ENCODE results near the gene SLC35B3. TPM values are rescaled to one million over a fixed set of nuclear protein-coding genes. Genes with fewer than 3 reads are reported as not detected.
"Not testable (repeated sequence)": the region's sequence is repeated elsewhere in the genome, so short reads cannot be mapped to it uniquely, and the experiment has no call there.

SLC35B3 gene
- total and polyA plus RNA-seq, 7 experiments from 2014 or later = 5.5 to 18.5 (median 11.7) TPM

GRCh38 chr6:8426544-8426943 lies 8.8 kb downstream of the SLC35B3 start:
- H3K4me3 Mint-ChIP-seq; CTCF ChIA-PET; H3K4me3 ChIP-seq (ENCODE audit: low read length); H3K4me1 ChIP-seq (ENCODE audit: control insufficient read depth in 2 of 2, insufficient read depth in 2 of 2, low read length in 2 of 2); H3K27ac ChIP-seq (ENCODE audit: low read depth, low read length); intact Hi-C loops (cut with micrococcal nuclease); H3K4me1 Mint-ChIP-seq; H3K27ac Mint-ChIP-seq; DNase-seq; H3K9me3 ChIP-seq (ENCODE audit: control insufficient read depth in 2 of 3, low read length in 3 of 3); ATAC-seq; H3K27me3 ChIP-seq (ENCODE audit: control insufficient read depth in 2 of 2, insufficient read depth in 2 of 2, low read length in 2 of 2); H3K9me3 Mint-ChIP-seq; H3K27me3 Mint-ChIP-seq: not testable (repeated sequence)
- H3K36me3 Mint-ChIP-seq = peaks cover 8 to 57% (median 32%) of the 10 kb centered on the region in 5 donors
- POLR2A ChIA-PET = interaction anchor here (0.8 kb wide), 1 partner anchor 10 kb away, joined by 3 read pairs; no protein-coding TSS in a partner anchor
- peaks cover 0 to 14% (median 0%) of the 10 kb centered on the region in 3 experiments for H3K36me3 ChIP-seq (ENCODE audit: control insufficient read depth in 2 of 3, insufficient read depth in 3 of 3, low read length in 3 of 3)

- peaks cover 13 to 61% (median 39%) of the 10 kb centered on the region in 5 donors for H3K36me3 Mint-ChIP-seq
- H3K9me3 Mint-ChIP-seq = peaks cover 0 to 2% (median 0%) of the 10 kb centered on the region in 11 donors
- Histone ChIP-seq H3K9me3 (ENCODE audit: control insufficient read depth in 2 of 3, low read length in 3 of 3) (no peaks in the 10 kb centered on the region), H3K4me3 (ENCODE audit: low read length) (no peak overlapping the region), H3K27me3 (ENCODE audit: control insufficient read depth in 2 of 2, insufficient read depth in 2 of 2, low read length in 2 of 2) (no peaks in the 10 kb centered on the region), H3K27ac (ENCODE audit: low read depth, low read length) (no peak overlapping the region), H3K4me1 (ENCODE audit: control insufficient read depth in 2 of 2, insufficient read depth in 2 of 2, low read length in 2 of 2) (no peaks in the 10 kb centered on the region), H3K36me3 (ENCODE audit: control insufficient read depth in 2 of 3, insufficient read depth in 3 of 3, low read length in 3 of 3) (peaks cover 5 to 18% (median 9%) of the 10 kb centered on the region in 3 experiments)
- H3K27ac Mint-ChIP-seq = no peak overlapping the region
- DNase-seq (no peak), ATAC-seq (no peak)
- no peaks in the 10 kb centered on the region for H3K27me3 Mint-ChIP-seq
- no peak overlapping the region for H3K4me3 Mint-ChIP-seq
- intact Hi-C loops (cut with micrococcal nuclease) = no loop called here
- ChIA-PET CTCF (no interaction called here), POLR2A (interaction anchor here (0.8 kb wide), 1 partner anchor 16 kb away, joined by 4 read pairs; no protein-coding TSS in a partner anchor)
- H3K4me1 Mint-ChIP-seq = peaks cover 0 to 5% (median 0%) of the 10 kb centered on the region in 7 donors
Observed at GRCh38 chr6:8420031-8420588, 15.2 kb downstream of the SLC35B3 start.

GRCh38 chr6:8415913-8416312 lies 19.4 kb downstream of the SLC35B3 start:
- Mint-ChIP-seq H3K9me3 (peaks cover 0 to 3% (median 0%) of the 10 kb centered on the region in 11 donors), H3K36me3 (peaks cover 17 to 65% (median 53%) of the 10 kb centered on the region in 5 donors), H3K4me3 (no peak overlapping the region), H3K4me1 (peaks cover 0 to 5% (median 0%) of the 10 kb centered on the region in 7 donors), H3K27me3 (no peaks in the 10 kb centered on the region), H3K27ac (no peak overlapping the region)
- no peaks in the 10 kb centered on the region for H3K4me1 ChIP-seq (ENCODE audit: control insufficient read depth in 2 of 2, insufficient read depth in 2 of 2, low read length in 2 of 2)
- no peak for ATAC-seq
- POLR2A ChIA-PET = no interaction called here
- intact Hi-C loops (cut with micrococcal nuclease) = no loop called here
- no peak for DNase-seq
- no peak overlapping the region for H3K4me3 ChIP-seq (ENCODE audit: low read length)
- peaks cover 5 to 51% (median 9%) of the 10 kb centered on the region in 3 experiments for H3K36me3 ChIP-seq (ENCODE audit: control insufficient read depth in 2 of 3, insufficient read depth in 3 of 3, low read length in 3 of 3)
- H3K9me3 ChIP-seq (ENCODE audit: control insufficient read depth in 2 of 3, low read length in 3 of 3) = no peaks in the 10 kb centered on the region
- CTCF ChIA-PET = no interaction called here
- no peak overlapping the region for H3K27ac ChIP-seq (ENCODE audit: low read depth, low read length)
- H3K27me3 ChIP-seq (ENCODE audit: control insufficient read depth in 2 of 2, insufficient read depth in 2 of 2, low read length in 2 of 2) = no peaks in the 10 kb centered on the region

- H3K27ac Mint-ChIP-seq = no peak overlapping the region
- no peak overlapping the region for H3K27ac ChIP-seq (ENCODE audit: low read depth, low read length)
- intact Hi-C loops (cut with micrococcal nuclease) = no loop called here
- DNase-seq (no peak), ATAC-seq (no peak)
- peaks cover 19 to 66% (median 55%) of the 10 kb centered on the region in 5 donors for H3K36me3 Mint-ChIP-seq
- peaks cover 0 to 3% (median 0%) of the 10 kb centered on the region in 11 donors for H3K9me3 Mint-ChIP-seq
- H3K27me3 ChIP-seq (ENCODE audit: control insufficient read depth in 2 of 2, insufficient read depth in 2 of 2, low read length in 2 of 2) = no peaks in the 10 kb centered on the region
- H3K27me3 Mint-ChIP-seq = no peaks in the 10 kb centered on the region
- H3K4me1 Mint-ChIP-seq = peaks cover 0 to 5% (median 0%) of the 10 kb centered on the region in 7 donors
- H3K4me3 Mint-ChIP-seq = no peak overlapping the region
- ChIA-PET CTCF (no interaction called here), POLR2A (no interaction called here)
- no peaks in the 10 kb centered on the region for H3K4me1 ChIP-seq (ENCODE audit: control insufficient read depth in 2 of 2, insufficient read depth in 2 of 2, low read length in 2 of 2)
- H3K4me3 ChIP-seq (ENCODE audit: low read length) = no peak overlapping the region
- no peaks in the 10 kb centered on the region for H3K9me3 ChIP-seq (ENCODE audit: control insufficient read depth in 2 of 3, low read length in 3 of 3)
- peaks cover 5 to 58% (median 9%) of the 10 kb centered on the region in 3 experiments for H3K36me3 ChIP-seq (ENCODE audit: control insufficient read depth in 2 of 3, insufficient read depth in 3 of 3, low read length in 3 of 3)
Observed at GRCh38 chr6:8415280-8415679, 20.1 kb downstream of the SLC35B3 start.

- intact Hi-C loops (cut with micrococcal nuclease) = no loop called here
- CTCF ChIA-PET = no interaction called here
- peaks cover 21 to 67% (median 59%) of the 10 kb centered on the region in 5 donors for H3K36me3 Mint-ChIP-seq
Observed at GRCh38 chr6:8414844-8415243, 20.5 kb downstream of the SLC35B3 start.

GRCh38 chr6:8405946-8406345 lies 29.4 kb downstream of the SLC35B3 start:
- H3K4me1 ChIP-seq (ENCODE audit: control insufficient read depth in 2 of 2, insufficient read depth in 2 of 2, low read length in 2 of 2); H3K36me3 ChIP-seq (ENCODE audit: control insufficient read depth in 2 of 3, insufficient read depth in 3 of 3, low read length in 3 of 3); H3K27me3 Mint-ChIP-seq; intact Hi-C loops (cut with micrococcal nuclease); H3K4me3 ChIP-seq (ENCODE audit: low read length); H3K27ac Mint-ChIP-seq; POLR2A ChIA-PET; H3K27ac ChIP-seq (ENCODE audit: low read depth, low read length); ATAC-seq; H3K27me3 ChIP-seq (ENCODE audit: control insufficient read depth in 2 of 2, insufficient read depth in 2 of 2, low read length in 2 of 2); CTCF ChIA-PET; DNase-seq; H3K4me3 Mint-ChIP-seq; H3K4me1 Mint-ChIP-seq; H3K9me3 ChIP-seq (ENCODE audit: control insufficient read depth in 2 of 3, low read length in 3 of 3): not testable (repeated sequence)
- Mint-ChIP-seq H3K9me3 (peaks cover 0 to 33% (median 3%) of the 10 kb centered on the region in 11 donors), H3K36me3 (peaks cover 15 to 52% (median 45%) of the 10 kb centered on the region in 5 donors)

More at GRCh38 chr6:8414844-8415243, 20.5 kb downstream of the SLC35B3 start:
- H3K27me3 Mint-ChIP-seq = no peaks in the 10 kb centered on the region
- no peak overlapping the region for H3K4me3 ChIP-seq (ENCODE audit: low read length)
- H3K4me1 Mint-ChIP-seq = peaks cover 0 to 5% (median 0%) of the 10 kb centered on the region in 7 donors
- DNase-seq (no peak), ATAC-seq (no peak)
- no peaks in the 10 kb centered on the region for H3K4me1 ChIP-seq (ENCODE audit: control insufficient read depth in 2 of 2, insufficient read depth in 2 of 2, low read length in 2 of 2)
- H3K36me3 ChIP-seq (ENCODE audit: control insufficient read depth in 2 of 3, insufficient read depth in 3 of 3, low read length in 3 of 3) = peaks cover 5 to 58% (median 9%) of the 10 kb centered on the region in 3 experiments
- peaks cover 0 to 3% (median 0%) of the 10 kb centered on the region in 11 donors for H3K9me3 Mint-ChIP-seq
- H3K9me3 ChIP-seq (ENCODE audit: control insufficient read depth in 2 of 3, low read length in 3 of 3) = no peaks in the 10 kb centered on the region
- no peak overlapping the region for H3K4me3 Mint-ChIP-seq
- H3K27ac ChIP-seq (ENCODE audit: low read depth, low read length) = no peak overlapping the region
- no peak overlapping the region for H3K27ac Mint-ChIP-seq
- POLR2A ChIA-PET = no interaction called here
- H3K27me3 ChIP-seq (ENCODE audit: control insufficient read depth in 2 of 2, insufficient read depth in 2 of 2, low read length in 2 of 2) = no peaks in the 10 kb centered on the region

- no peaks in the 10 kb centered on the region for H3K27me3 Mint-ChIP-seq
- POLR2A ChIA-PET = no interaction called here
- H3K27ac Mint-ChIP-seq = no peak overlapping the region
- peaks cover 5 to 26% (median 14%) of the 10 kb centered on the region in 5 donors for H3K36me3 Mint-ChIP-seq
- Histone ChIP-seq H3K4me1 (ENCODE audit: control insufficient read depth in 2 of 2, insufficient read depth in 2 of 2, low read length in 2 of 2) (no peaks in the 10 kb centered on the region), H3K27me3 (ENCODE audit: control insufficient read depth in 2 of 2, insufficient read depth in 2 of 2, low read length in 2 of 2) (no peaks in the 10 kb centered on the region), H3K9me3 (ENCODE audit: control insufficient read depth in 2 of 3, low read length in 3 of 3) (peaks cover 0 to 8% (median 0%) of the 10 kb centered on the region in 3 experiments), H3K36me3 (ENCODE audit: control insufficient read depth in 2 of 3, insufficient read depth in 3 of 3, low read length in 3 of 3) (no peaks in the 10 kb centered on the region), H3K27ac (ENCODE audit: low read depth, low read length) (no peak overlapping the region), H3K4me3 (ENCODE audit: low read length) (no peak overlapping the region)
- intact Hi-C loops (cut with micrococcal nuclease) = no loop called here
- no peak overlapping the region for H3K4me3 Mint-ChIP-seq
- H3K4me1 Mint-ChIP-seq = no peaks in the 10 kb centered on the region
- ATAC-seq (no peak), DNase-seq (no peak)
- CTCF ChIA-PET = no interaction called here
- peaks cover 0 to 20% (median 2%) of the 10 kb centered on the region in 11 donors for H3K9me3 Mint-ChIP-seq
Observed at GRCh38 chr6:8402546-8402945, 32.8 kb downstream of the SLC35B3 start.

All from naive thymus-derived CD4-positive, alpha-beta T cell (primary cell).